ENCODE measurements around the gene CHRNB1.
A peak's percentile ranks its signal among the peaks of the same experiment; 100 is the strongest.

The CHRNB1 gene

DNA sequence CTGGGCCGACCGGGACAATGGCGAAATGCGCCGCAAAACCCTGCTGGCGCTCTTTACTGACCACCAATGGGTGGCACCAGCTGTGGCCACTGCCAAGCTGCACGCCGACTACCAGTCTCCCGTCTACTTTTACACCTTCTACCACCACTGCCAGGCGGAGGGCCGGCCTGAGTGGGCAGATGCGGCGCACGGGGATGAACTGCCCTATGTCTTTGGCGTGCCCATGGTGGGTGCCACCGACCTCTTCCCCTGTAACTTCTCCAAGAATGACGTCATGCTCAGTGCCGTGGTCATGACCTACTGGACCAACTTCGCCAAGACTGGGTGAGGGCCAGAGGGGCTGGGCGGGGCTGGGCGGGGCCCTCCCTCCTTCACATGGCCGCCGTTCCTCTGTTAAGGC is 29.1 kb upstream of the CHRNB1 start:
- DNase-seq = no peak

DNA sequence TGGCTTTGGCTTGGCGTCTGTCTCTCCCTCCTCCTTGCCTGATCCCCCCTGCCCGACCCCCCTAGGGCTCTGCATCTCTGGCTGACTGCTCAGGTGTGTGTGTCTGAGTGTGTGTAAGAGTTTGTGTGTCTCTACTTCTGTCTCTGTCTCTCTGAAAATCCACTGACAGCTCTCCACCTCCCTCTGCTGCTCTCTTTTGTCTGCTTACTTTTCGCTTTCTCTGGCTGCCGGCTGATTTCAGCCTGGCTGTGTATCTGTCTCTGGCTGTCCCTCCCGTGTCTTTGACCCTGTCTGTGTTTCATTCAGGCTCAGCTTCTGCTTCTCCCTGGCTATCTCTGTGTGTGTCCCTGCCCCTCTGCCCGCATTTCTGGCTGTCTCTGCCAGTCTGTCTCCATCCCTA is 28.5 kb upstream of the CHRNB1 start:
- no peak for DNase-seq

- no peak for DNase-seq
Observed at GRCh38 chr17:7417056-7417655, 27.7 kb upstream of the CHRNB1 start.

DNA sequence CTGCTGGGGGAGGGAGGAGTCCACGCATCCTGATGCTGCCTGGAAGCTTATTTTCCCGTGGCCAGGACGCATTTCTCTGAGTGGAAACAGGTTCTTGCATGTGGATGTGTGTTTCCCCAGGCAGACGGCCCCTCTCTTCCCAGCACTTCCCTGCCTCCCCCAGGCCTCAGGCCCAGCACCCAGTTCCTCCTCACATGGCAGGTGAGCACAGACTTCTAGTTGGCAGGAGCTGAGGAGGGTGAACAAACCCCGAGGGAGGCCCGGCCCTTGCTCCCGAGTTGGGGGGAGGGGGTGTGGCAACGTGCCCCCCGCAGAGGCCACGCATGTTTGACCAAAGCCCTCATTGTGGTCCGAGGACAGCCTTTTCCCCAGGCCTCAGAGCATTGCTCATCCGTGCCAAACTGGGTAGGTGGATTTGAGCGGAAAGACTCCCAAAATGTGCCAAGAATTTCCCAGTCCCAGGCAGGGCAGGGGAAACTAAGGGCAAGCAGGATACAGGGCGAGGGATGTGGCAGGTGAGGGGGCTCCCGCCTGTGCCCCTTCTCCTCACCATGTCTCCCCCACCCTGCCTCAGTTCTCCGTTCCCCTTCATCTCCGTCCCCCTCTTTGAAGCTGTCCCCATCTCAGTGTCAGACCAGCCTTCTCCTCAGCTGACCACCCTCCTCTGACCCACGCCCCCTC is 26.2 kb upstream of the CHRNB1 start:
- DNase-seq = no peak

- no peak for DNase-seq
Observed at GRCh38 chr17:7419819-7420610, 24.8 kb upstream of the CHRNB1 start, which contains the start of gene SPEM1. Gene SPEM1, plus strand, starts transcription at chr17:7420324. Its CDS starts 61 bp downstream, at chr17:7420385.

DNA sequence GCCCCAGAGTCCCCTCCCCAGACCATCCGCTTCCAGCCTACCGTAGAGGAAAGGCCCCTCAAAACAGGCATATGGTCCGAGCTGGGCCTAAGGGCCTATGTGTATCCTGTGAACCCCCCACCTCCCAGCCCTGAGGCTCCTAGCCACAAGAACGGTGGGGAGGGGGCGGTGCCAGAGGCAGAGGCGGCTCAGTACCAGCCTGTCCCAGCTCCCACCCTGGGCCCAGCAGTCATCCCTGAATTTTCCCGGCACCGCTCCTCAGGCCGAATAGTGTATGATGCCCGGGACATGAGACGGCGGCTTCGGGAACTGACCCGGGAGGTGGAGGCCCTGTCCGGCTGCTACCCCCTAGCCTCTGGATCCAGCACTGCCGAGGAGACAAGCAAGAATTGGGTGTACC is 23.7 kb upstream of the CHRNB1 start:
- DNase-seq = no peak

- no peak for DNase-seq
Observed at GRCh38 chr17:7423679-7424078, 21.2 kb upstream of the CHRNB1 start.

GRCh38 chr17:7425316-7425715 is 19.5 kb upstream of the CHRNB1 start, which contains the start of gene SPEM2:
Gene SPEM2, plus strand, starts transcription at chr17:7425616. Its CDS starts 73 bp downstream, at chr17:7425689.
- no peak for DNase-seq

- DNase-seq = no peak
Observed at GRCh38 chr17:7425756-7426155, 19.1 kb upstream of the CHRNB1 start.

DNA sequence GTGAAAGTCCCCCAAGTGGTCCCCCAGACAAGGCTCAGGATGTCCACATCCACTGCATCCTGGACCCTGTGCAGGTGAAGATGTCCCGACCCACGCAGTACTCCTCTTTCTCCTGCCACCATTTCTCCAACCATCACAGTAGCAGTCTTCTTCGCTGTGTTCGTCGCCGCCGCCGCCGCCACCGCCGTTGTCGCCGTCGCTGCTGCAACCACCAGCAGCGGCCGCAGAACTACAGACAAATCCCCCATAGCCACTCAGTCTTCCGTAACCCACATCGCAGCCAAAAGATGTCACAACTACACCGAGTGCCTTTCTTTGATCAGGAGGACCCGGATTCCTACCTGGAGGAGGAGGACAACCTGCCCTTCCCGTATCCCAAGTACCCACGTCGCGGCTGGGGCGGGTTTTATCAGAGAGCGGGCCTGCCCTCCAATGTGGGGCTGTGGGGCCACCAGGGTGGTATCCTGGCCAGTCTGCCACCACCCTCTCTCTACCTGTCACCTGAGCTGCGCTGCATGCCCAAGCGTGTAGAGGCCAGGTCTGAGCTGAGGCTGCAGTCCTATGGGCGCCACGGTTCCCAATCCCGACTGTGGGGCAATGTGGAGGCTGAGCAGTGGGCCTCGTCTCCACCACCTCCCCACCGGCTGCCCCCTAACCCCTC is 18.5 kb upstream of the CHRNB1 start:
- DNase-seq = no peak

GRCh38 chr17:7426896-7427489 is 17.9 kb upstream of the CHRNB1 start:
- no peak for DNase-seq

DNA sequence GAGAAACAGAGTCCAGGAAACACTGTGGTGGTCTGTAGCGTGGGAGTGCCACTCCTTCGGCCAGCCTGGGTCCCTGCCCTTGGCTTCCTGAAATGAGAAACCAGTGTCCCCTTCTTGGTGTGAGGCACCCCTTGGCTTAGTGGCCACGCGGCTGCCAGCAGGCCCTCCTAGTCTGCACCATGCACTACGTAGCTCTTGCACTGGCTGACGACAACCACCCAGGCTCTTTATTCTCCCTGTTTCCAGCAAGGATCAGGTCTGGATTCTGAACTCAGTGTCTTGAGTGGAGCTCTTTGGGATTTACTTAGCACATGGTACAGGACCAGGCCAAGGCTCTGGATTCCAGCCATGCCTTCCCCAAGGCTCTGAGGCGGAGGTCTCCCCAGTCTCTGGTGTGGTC is 17.3 kb upstream of the CHRNB1 start:
- no peak for DNase-seq

- no peak for DNase-seq
Observed at GRCh38 chr17:7428557-7428956, 16.3 kb upstream of the CHRNB1 start, which contains the start of gene SPEM3. Gene SPEM3, plus strand, starts transcription at chr17:7428857. Its CDS starts 46 bp downstream, at chr17:7428903.

- no peak for DNase-seq
Observed at GRCh38 chr17:7429722-7430121, 15.1 kb upstream of the CHRNB1 start.

DNA sequence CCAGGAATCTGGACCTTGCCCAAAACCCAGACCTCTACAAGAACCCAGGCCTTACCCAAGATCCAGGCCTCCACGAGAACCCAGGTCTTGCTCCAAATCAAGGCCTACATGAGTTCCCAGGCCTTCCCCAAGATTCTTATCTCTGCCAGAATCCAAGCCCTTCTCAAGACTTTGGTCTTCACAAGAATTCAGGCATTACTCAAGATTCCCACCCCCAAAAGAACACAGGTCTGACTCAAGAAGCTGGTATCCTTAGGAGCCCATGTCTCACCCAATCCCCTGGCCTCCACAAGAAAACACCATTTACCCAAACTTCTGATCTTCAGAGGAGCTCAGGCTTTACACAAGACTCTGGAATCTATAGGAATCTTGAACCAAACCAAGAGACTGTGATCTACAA is 13.6 kb upstream of the CHRNB1 start:
- no peak for DNase-seq

DNA sequence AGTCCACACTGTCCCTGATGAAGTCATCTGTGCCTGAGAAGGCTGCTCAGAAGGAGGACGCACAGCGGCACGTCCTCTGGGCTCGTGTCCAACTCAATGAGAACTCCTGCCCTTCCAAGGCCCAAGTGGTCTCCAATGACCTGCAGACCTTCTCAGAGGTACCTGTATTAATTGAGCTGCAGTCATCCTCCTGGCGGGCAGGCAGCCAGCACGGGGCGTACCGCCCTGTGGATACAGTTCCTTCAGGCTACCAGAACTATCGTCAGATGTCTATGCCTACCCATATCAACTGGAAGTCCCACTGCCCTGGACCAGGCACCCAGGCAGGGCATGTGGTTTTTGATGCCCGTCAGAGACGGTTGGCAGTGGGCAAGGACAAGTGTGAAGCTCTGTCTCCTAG is 12.6 kb upstream of the CHRNB1 start:
- no peak for DNase-seq

DNA sequence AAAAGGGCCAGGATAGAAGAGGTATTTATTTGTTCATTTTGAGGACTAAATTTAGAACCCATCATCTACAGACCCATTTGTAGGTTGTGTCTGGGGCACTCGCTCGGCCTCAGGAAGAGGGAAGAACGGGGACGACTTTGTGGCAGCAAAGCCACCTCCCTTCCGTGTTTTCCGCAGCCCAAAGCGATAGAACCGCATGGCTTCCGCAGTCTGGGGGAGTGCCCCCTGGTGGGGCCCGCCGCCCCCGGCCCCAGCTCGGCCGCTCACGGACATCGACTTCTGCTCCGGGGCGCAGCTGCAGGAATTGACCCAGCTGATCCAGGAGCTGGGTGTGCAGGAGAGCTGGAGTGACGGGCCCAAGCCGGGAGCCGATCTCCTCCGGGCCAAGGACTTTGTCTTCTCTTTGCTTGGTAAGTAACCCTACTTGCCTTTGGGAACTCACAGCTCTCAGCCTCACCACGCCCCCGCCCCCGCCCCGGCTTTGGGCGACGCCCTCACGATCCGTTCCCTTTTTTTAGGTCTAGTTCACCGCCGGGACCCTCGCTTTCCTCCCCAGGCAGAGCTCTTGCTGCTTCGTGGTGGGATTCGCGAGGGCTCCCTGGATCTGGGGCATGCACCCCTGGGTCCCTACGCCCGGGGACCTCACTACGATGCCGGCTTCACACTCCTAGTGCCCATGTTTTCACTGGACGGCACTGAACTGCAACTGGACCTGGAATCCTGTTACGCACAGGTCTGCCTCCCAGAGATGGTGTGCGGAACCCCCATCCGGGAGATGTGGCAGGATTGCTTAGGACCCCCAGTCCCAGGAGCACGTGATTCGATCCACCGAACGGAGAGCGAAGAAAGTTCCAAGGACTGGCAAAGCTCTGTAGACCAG is 8.9 kb upstream of the CHRNB1 start:
- peak; percentile 47 for DNase-seq

DNA sequence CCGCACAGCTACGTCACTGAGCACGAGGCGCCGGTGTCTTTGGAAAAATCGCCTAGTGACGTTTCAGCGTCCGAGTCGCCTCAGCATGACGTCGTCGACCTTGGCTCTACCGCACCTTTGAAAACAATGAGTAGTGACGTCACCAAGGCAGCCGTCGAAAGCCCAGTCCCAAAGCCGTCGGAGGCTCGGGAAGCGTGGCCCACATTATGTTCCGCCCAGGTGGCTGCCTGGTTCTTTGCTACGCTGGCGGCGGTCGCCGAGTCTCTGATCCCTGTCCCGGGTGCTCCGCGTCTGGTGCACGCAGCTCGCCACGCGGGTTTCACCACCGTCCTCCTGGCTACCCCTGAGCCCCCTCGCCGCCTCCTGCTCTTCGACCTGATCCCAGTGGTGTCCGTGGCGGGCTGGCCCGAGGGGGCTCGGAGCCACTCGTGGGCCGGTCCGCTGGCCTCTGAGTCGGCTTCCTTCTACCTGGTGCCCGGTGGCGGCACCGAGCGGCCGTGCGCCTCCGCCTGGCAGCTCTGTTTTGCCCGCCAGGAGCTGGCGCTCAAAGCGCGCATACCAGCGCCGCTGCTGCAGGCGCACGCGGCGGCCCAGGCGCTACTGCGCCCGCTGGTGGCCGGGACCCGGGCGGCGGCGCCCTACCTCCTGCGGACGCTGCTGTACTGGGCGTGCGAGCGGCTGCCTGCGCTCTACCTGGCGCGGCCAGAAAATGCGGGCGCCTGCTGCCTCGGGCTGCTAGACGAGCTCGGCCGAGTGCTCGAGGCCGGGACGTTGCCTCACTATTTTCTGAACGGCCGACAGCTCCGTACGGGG is 8.1 kb upstream of the CHRNB1 start:
- peak; percentile 79 for DNase-seq

- no peak for DNase-seq
Observed at GRCh38 chr17:7437369-7437863, 7.4 kb upstream of the CHRNB1 start.

DNA sequence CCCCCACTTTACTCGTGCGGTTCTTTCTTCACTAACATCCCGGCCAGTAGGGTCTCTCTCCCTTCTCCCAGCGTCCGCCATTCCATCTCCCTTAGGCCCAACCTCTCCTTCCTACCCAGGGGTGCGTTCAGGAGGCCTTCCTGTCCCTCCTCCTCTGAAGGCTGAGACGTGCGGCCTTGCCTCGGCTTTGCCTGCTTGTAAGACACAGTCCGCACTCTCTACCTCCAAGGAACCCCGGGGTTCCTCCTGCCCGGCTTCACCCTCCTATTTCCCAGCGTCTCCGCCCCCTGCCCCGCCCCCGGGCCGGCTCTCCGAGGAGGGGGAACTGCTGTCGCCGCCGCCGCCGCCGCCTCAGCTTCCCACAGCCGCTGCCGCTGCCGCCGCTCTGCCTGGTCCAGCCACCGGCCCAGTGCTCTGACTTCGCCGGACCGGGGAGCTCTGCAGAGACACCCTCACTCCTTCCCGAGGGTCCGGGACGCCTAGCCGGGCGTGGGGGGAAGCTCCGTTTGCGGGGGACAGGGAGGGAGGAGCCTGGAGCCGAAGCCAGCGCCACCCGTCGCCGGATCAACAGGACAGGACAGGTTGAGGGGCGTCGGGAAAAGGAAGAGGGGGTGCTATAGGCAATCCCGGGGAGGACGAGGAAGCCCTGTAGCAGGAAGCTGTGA is 6.8 kb upstream of the CHRNB1 start:
- DNase-seq = peak; percentile 57
